IPS-18c (cell line): ENCODE data around the gene LAP3.

ENCODE experiments used
- H3K4me3 ChIP-seq: 2 replicates; pipeline ENCODE4 v1.7.0; 2013; ENCODE audit warnings: low read depth, mild to moderate bottlenecking, low read length, moderate library complexity; ENCODE audit not compliant: insufficient read depth
- H3K9me3 ChIP-seq: one replicate; pipeline ENCODE4 v1.6.1; 2013; ENCODE audit warnings: mild to moderate bottlenecking, low read length, moderate library complexity; ENCODE audit not compliant: control insufficient read depth, insufficient read depth

The LAP3 gene

GRCh38 chr4:17636696-17637622, 60.0 kb downstream of the LAP3 start:
- Histone ChIP-seq H3K4me3 (no peak overlapping the region), H3K9me3 (no peaks in the 10 kb centered on the region)

GRCh38 chr4:17639136-17639535, 62.1 kb downstream of the LAP3 start:
- peaks cover 3% of the 10 kb centered on the region for H3K9me3 ChIP-seq
- no peak overlapping the region for H3K4me3 ChIP-seq

DNA sequence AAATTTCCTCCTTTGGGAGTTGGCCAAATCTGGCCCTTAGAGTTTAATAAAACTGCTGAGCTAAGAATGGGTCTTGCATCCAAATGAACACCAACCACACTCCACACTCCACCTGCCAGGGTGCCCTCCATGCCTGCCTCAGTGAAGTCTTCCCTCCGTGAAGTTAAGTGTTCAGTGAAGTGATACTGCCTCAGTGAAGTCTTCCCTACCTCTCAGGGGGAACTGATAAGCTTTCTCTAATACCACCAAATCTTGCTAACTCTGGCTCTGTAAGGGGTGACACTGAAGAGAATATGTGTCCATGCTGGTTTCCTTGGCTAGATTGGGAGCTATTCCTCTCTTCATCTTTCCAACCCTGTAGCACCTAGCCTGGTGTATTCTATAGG, 65.4 kb downstream of the LAP3 start:
- Histone ChIP-seq H3K4me3 (no peak overlapping the region), H3K9me3 (peaks cover 3% of the 10 kb centered on the region)

- Histone ChIP-seq H3K9me3 (peaks cover 3% of the 10 kb centered on the region), H3K4me3 (no peak overlapping the region)
Observed at GRCh38 chr4:17646693-17647092, 69.7 kb downstream of the LAP3 start.

GRCh38 chr4:17647176-17647806, 70.3 kb downstream of the LAP3 start:
- peaks cover 3% of the 10 kb centered on the region for H3K9me3 ChIP-seq
- H3K4me3 ChIP-seq = no peak overlapping the region

GRCh38 chr4:17647927-17648326, 70.9 kb downstream of the LAP3 start:
- Histone ChIP-seq H3K9me3 (peaks cover 6% of the 10 kb centered on the region), H3K4me3 (no peak overlapping the region)

DNA sequence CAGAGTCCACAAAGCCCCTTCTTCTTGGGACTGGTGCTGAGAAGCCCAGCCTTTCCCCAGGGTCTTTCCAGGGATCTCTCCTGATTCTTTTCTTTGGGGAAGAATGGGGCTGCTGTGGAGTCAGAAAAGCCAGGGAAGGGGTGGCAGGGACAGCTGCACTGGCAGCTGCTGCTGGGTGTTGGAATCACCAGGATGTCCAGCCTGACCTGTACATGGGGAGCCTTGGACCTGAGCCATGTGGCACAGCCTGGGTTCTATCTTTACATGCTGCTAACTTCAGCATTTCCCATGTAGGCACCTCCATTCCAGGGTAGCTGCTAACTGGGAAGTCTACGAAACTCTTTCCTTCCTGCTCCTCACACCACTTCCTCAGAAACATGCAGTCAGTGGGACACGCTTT, 73.4 kb downstream of the LAP3 start:
- no peak overlapping the region for H3K4me3 ChIP-seq
- H3K9me3 ChIP-seq = peaks cover 3% of the 10 kb centered on the region

DNA sequence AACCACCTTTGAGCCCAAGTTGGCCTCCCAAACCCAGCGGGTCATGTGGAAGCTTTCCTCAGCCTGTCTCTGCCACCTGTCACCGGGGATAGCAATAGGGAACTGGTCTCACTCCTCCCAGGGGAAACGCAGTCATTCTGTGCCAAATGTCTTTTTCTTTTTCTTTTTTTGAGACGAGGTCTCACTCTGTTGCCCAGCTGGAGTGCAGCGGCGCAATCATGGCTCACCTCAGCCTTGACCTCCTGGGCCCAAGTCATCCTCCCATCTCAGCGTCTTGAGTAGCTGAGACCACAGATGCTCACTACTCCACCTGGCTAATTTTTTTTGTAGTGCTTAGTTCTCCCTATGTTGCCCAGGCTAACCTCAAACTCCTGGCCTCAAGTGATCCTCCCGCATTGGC, 77.7 kb downstream of the LAP3 start:
- H3K9me3 ChIP-seq = peaks cover 3% of the 10 kb centered on the region
- no peak overlapping the region for H3K4me3 ChIP-seq

DNA sequence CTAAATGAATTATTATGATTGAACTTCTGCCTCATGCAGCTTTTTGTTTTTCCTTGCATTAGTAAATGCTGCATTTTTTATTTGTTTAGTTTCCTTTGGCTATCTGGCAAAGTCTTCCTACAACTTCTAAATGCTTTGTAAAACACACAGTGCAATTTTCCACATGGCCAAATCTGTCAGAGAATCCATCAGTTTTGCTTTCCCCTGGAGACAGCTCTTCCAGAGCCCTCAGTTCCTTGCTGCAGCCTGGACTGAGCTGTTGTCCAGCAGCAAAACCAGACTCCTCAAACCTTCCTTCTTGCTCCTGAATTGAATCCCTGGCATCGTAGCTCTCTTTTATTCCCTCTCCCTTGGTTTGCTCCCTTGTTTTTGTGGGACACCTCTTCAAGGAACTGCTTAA, 80.1 kb downstream of the LAP3 start:
- Histone ChIP-seq H3K4me3 (no peak overlapping the region), H3K9me3 (peaks cover 3% of the 10 kb centered on the region)
